Left hindlimb (tissue), 1 donor: Measurements from ENCODE around the gene CLDN24.

Experiments used
- DNase-seq: peaks from one replicate; pipeline ENCODE4 v3.0.0-alpha.2; 2018

CLDN24 gene

GRCh38 chr4:183272384-183272783 lies 49.8 kb downstream of the CLDN24 start:
- DNase-seq: no peak
